ENCODE measurements around the gene ESF1.

DNA sequence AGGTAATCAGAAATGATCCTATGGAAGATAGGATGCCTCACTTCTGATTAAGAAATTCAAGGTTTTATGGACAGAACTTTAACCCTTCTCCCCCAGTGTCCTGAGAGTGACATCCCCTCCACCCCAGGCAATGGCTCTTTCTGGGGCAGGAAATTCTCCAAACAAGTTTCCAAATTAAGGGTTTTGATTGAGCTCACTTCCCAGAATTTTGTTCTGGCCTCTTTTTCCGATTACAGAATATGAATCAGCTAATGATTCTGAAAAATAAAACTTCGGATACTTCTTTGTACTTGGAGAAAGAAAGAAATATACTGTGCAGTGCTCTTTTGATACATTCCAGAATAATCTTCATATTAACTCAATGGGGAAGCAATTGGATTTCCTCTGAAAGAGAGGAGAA is 113.2 kb downstream of the ESF1 start:
- TF ChIP-seq, protein P1, sequence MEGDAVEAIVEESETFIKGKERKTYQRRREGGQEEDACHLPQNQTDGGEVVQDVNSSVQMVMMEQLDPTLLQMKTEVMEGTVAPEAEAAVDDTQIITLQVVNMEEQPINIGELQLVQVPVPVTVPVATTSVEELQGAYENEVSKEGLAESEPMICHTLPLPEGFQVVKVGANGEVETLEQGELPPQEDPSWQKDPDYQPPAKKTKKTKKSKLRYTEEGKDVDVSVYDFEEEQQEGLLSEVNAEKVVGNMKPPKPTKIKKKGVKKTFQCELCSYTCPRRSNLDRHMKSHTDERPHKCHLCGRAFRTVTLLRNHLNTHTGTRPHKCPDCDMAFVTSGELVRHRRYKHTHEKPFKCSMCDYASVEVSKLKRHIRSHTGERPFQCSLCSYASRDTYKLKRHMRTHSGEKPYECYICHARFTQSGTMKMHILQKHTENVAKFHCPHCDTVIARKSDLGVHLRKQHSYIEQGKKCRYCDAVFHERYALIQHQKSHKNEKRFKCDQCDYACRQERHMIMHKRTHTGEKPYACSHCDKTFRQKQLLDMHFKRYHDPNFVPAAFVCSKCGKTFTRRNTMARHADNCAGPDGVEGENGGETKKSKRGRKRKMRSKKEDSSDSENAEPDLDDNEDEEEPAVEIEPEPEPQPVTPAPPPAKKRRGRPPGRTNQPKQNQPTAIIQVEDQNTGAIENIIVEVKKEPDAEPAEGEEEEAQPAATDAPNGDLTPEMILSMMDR (IDR thresholded peaks at IDR 0.05) = no peak
- TF ChIP-seq POLR2A (IDR thresholded peaks at IDR 0.05) = no peak
- no peak for TF ChIP-seq EP300 (IDR thresholded peaks at IDR 0.05)
